IPS DF 4.7 (cell line): ENCODE measurements around the gene DLX4.

Source experiments
- DNase-seq: peaks from one replicate; pipeline ENCODE4 v3.0.0-alpha.2; 2013; ENCODE audit warnings: low spot score; ENCODE audit errors: extremely low read depth

DLX4 gene

GRCh38 chr17:49946964-49947584 is 21.9 kb upstream of the DLX4 start:
- no peak for DNase-seq

GRCh38 chr17:49949634-49950033 is 19.4 kb upstream of the DLX4 start:
- DNase-seq, result no peak

- no peak for DNase-seq
Observed at GRCh38 chr17:49951362-49952082, 17.5 kb upstream of the DLX4 start.

GRCh38 chr17:49952209-49952911 is 16.6 kb upstream of the DLX4 start:
- DNase-seq, result no peak

- DNase-seq, result no peak
Observed at GRCh38 chr17:49952912-49953497, 16.0 kb upstream of the DLX4 start.

- DNase-seq, result no peak
Observed at GRCh38 chr17:49955157-49955556, 13.8 kb upstream of the DLX4 start.

GRCh38 chr17:49956780-49957179 is 12.2 kb upstream of the DLX4 start:
- no peak for DNase-seq

- DNase-seq, result no peak
Observed at GRCh38 chr17:49957350-49957749, 11.6 kb upstream of the DLX4 start.

- DNase-seq, result no peak
Observed at GRCh38 chr17:49958723-49959122, 10.3 kb upstream of the DLX4 start.

- DNase-seq, result no peak
Observed at GRCh38 chr17:49959183-49959935, 9.6 kb upstream of the DLX4 start.

- no peak for DNase-seq
Observed at GRCh38 chr17:49962599-49963308, 6.2 kb upstream of the DLX4 start.

GRCh38 chr17:49963309-49963625 is 5.7 kb upstream of the DLX4 start:
- no peak for DNase-seq

GRCh38 chr17:49963626-49964302 is 5.2 kb upstream of the DLX4 start:
- DNase-seq, result no peak

- no peak for DNase-seq
Observed at GRCh38 chr17:49964303-49964768, 4.7 kb upstream of the DLX4 start.

GRCh38 chr17:49964769-49965523 is 4.0 kb upstream of the DLX4 start:
- DNase-seq, result no peak

- no peak for DNase-seq
Observed at GRCh38 chr17:49965524-49965909, 3.5 kb upstream of the DLX4 start.

- DNase-seq, result no peak
Observed at GRCh38 chr17:49966767-49967166, 2.2 kb upstream of the DLX4 start.

GRCh38 chr17:49967205-49967604 is 1.8 kb upstream of the DLX4 start:
- no peak for DNase-seq

- no peak for DNase-seq
Observed at GRCh38 chr17:49967621-49968404, 1.2 kb upstream of the DLX4 start.
